OCI-LY7 (cell line): Measurements from ENCODE around the gene CYFIP1.

ENCODE experiments used
- CTCF ChIP-seq: fragments of 200-600 bp; sonication (generic); conservative IDR thresholded peaks from 2 replicates; pipeline ENCODE4 v1.5.1; 2014; ENCODE audit warnings: mild to moderate bottlenecking, antibody characterized with exemption, low read length, moderate library complexity, mixed read lengths
- EZH2phosphoT487 ChIP-seq: fragments of 200-600 bp; sonication (generic); IDR thresholded peaks from 2 replicates; pipeline ENCODE4 v1.6.1; 2018; ENCODE audit warnings: low read depth, borderline replicate concordance, mild to moderate bottlenecking, mixed run types, antibody characterized with exemption, low read length, moderate library complexity, mixed read lengths

DNA sequence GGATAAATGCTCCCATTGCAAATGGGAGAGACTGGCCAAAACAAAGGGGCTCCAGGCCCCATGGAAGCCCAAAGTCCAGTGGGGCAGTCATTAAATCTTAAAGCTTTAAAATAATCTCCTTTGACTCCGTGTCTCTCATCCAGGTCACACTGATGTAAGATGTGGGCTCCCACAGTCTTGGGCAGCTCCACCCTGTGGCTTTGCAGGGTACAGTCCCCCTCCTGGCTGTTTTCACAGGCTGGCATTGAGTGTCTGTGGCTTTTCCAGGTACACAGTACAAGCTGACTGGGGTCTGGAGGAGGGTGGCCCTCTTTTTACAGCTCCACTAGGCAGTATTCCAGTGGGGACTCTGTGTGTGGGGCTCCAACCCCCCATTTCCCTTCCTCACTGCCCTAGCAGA, 95.8 kb downstream of the CYFIP1 start:
- peak; percentile 66 for TF ChIP-seq CTCF
- no peak for TF ChIP-seq EZH2phosphoT487
